ENCODE data around the gene PEAK3.

Gene PEAK3

GRCh38 chr19:2269244-2270156, 12.5 kb downstream of the PEAK3 start:
- peak; percentile 70 for DNase-seq

DNA sequence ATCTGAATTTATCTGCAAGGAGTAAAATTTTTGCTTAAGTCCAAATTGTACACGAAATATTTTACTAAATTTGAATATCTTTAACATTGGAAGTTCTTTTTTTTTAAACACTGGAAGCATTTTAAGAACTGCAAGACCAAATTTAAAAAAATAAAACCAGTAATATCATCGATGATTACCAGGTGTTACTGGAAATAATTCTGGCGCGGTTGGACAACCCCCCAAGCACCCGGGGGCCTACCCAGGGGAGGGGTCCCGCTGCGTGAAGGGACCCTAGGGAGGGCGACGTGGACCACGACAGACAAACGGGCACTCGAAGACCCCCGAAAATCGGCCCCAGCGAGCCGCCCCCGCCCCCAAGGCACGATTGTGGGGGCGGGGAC, 13.1 kb downstream of the PEAK3 start:
- DNase-seq: no peak

DNA sequence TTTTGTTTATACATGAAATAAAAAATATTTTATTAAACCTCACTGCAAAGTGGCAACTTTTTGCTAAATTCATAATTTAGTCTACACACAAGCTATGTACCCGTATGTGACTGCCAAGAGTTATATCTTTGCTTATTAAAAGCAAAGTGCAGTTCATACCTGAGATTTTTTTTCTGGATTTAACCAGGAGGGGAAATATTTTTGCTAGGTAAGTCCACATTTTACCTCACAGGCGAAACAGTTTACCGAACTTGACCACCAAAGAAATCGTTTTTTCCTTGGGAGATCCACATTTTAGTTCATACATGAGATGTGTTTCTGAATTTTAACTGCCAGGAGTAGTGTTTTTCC, 13.5 kb downstream of the PEAK3 start:
- no peak for DNase-seq

GRCh38 chr19:2266183-2266993, 15.6 kb downstream of the PEAK3 start:
- DNase-seq: peak; percentile 55

DNA sequence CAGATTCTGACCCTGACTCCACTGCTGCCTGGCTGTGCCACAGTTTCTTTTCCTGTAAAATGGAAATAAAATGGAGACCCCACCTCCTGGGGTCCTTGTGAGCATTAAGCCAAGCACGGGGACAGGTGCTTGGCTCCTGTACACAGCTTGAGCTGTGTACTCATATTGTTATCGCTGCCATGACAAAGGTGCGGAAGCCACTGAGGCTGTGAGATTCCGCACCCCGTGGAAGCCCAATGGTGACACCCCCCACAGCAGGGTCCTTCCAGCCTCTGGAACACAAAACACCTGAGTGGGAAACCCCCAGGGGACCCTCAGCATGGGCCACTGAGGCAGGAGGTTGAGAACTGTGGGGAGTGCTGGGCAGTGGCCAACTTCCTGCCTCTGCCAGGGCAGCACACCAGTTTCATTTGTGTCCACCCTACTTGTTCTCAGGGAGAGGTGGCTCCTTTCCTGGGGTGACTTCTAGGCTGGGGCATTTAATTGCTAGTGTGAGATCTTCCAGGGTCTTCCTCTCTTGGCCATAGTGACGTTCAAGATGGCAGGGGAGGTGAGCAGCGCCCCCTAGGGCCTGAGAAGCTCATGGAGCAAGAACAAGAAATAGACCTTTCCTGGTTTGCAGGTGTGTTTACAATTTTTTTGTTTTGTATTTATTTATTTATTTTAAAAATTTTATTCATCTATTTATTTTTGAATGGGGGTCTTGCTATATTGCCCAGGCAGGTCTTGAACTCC, 20.4 kb downstream of the PEAK3 start:
- no peak for DNase-seq

- DNase-seq: no peak
These were observed 21.6 kb downstream of the PEAK3 start for GRCh38 chr19:2260341-2260805.

GRCh38 chr19:2259336-2259735, 22.6 kb downstream of the PEAK3 start:
- DNase-seq: peak; percentile 19

DNA sequence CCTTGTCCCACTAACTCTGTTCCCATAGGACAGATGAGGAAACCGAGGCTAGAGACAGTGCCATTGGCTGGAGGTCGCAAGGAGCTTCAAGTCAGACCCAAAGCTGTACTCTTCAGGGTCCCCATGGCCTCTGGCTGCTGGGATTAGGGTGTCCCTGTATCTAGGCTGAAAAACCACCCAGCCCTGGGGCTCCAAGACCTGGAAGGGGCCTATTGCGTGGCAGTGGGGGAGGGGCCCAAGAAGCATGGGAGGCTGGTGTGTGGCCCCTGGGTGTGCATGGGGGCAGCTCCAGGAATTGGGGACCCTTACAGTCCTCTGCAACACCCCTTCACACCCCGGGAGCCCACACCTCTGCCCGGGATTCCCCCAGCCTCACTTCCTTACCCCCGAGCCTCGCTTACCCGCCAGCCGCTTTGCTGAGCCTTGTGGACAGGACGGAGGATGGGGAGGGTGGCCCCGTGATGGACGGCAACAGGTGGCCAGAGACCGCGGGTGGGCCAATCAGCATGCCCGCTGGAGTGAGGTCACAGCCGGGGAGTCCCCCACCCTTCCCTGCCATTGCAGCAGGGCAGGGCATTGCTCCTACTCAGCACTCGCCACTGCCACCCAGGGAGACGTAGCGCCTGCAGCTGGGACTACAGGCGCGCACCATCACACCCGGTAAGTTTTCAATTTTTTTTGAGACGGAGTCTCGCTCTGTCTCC, 25.8 kb downstream of the PEAK3 start, which contains the start of gene JSRP1:
Gene JSRP1, minus strand, starts transcription at position 436 of the 704 bp plus-strand sequence. CDS start 1,103 bp downstream, outside the sequence.
- no peak for DNase-seq

GRCh38 chr19:2255112-2255845, 26.7 kb downstream of the PEAK3 start:
- DNase-seq: no peak

- DNase-seq: no peak
These were observed 27.7 kb downstream of the PEAK3 start for GRCh38 chr19:2254064-2254872.

DNA sequence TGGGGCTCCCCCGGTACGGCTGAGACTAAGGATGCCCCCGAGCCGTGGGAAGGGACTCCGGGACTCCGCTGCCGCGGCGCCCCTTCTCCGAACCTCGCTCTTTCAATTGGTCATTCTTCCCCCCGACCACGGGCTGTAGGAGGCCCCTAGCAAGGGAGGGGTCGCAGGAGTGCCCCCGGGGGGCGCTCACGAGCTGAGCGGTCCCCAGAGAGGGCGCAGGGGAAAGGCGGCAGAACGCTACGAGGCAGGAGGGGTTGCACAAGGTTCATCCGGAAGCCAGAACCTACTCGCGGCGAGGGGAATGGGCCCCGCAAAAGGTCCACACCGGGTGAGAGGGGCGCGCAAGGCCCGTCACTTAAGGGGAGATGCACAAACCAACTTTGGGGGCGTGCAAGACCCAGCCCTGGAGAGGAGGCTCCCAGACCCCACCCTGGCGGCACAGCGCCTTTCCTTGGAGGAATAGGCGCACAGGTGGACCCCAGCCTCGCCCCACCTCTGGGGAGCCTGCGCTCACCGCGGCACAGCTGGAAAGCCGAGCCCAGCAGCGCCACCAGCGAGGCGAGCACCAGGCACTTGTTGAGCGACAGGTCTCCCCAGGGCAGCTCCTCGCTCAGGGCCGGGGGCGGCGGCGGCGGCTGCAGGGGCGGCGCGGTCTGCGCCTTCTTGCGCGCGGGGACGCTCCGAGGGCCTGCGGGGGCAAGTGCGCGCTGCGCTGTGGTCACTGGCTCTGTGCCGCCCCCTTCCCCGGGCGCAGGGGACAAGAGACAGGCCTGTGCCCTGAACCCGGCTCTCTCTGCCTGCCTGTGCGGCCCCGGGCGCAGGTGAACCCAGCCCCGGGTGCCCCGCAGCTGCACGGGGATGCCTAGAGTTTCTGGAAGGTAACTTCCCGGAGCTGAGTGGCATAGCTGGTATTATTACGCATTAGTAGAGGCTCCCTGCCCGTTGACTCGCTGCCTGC, 28.6 kb downstream of the PEAK3 start:
- no peak for DNase-seq

GRCh38 chr19:2252797-2253105, 29.2 kb downstream of the PEAK3 start:
- no peak for DNase-seq

GRCh38 chr19:2252055-2252796, 29.7 kb downstream of the PEAK3 start:
- DNase-seq: no peak

DNA sequence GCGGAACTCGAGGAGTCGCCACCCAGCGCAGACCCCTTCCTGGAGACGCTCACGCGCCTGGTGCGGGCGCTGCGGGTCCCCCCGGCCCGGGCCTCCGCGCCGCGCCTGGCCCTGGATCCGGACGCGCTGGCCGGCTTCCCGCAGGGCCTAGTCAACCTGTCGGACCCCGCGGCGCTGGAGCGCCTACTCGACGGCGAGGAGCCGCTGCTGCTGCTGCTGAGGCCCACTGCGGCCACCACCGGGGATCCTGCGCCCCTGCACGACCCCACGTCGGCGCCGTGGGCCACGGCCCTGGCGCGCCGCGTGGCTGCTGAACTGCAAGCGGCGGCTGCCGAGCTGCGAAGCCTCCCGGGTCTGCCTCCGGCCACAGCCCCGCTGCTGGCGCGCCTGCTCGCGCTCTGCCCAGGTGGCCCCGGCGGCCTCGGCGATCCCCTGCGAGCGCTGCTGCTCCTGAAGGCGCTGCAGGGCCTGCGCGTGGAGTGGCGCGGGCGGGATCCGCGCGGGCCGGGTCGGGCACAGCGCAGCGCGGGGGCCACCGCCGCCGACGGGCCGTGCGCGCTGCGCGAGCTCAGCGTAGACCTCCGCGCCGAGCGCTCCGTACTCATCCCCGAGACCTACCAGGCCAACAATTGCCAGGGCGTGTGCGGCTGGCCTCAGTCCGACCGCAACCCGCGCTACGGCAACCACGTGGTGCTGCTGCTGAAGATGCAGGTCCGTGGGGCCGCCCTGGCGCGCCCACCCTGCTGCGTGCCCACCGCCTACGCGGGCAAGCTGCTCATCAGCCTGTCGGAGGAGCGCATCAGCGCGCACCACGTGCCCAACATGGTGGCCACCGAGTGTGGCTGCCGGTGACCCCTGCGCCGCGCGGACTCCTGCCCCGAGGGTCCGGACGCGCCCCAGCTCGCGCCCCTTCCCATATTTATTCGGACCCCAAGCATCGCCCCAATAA, 30.6 kb downstream of the PEAK3 start:
- no peak for DNase-seq

DNA sequence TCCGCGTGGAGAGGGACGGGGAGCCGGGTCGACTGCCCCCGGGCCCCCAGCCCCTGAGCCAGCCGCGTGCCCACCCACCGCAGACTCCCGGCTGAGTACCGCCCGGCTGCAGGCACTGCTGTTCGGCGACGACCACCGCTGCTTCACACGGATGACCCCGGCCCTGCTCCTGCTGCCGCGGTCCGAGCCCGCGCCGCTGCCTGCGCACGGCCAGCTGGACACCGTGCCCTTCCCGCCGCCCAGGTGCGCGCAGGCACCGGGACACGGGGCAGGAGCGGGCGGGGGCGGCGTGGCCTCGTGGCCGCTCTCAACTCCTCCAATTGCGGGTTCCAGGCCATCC, 31.2 kb downstream of the PEAK3 start:
- DNase-seq: no peak

DNA sequence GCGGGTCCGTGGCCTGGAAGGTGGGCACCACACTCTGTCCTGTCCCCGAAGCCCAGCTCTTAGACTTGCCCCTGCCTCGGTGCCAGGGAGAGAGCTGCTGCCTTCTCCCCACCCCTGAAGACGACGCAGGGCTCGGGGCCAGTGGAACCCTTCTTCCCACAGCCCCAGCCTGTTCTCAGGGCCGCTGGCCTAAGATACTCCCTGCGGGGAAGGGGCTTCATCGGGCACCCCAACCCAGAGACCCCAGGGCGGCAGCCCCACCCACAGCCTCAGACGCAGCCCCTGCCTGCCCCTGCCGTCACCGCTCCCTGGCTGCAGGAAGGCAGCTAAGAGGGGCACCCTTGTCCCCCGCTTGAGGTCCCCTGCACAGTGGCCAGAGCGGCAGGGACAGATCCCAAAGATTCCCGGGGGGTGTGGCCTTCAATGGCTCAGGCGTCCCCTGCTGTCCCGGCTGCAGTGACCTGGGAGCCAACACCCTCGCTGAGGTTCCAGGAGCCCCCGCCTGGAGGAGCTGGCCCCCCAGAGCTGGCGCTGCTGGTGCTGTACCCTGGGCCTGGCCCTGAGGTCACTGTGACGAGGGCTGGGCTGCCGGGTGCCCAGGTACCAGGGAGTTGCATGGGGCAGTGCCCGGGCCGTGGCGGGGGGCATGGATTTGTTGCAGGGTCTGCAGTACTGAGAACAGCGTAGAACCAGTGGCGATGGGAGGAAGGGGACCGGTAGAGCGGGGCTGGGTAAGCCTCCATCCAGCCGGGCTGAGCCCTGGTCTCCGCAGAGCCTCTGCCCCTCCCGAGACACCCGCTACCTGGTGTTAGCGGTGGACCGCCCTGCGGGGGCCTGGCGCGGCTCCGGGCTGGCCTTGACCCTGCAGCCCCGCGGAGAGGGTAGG, 31.9 kb downstream of the PEAK3 start:
- no peak for DNase-seq

Measured in SHP77 treated with DMSO at 0.1 percent for 48 hours (cell line).